Left lung (tissue), 10 donors: ENCODE results near the gene CEP57. TPM values are rescaled to one million over a fixed set of nuclear protein-coding genes. Genes with fewer than 3 reads are reported as not detected.
A peak's percentile ranks its signal among the peaks of the same experiment; 100 is the strongest.
"Not testable (repeated sequence)": the region's sequence is repeated elsewhere in the genome, so short reads cannot be mapped to it uniquely, and the experiment has no call there.

Experiments
- ATAC-seq: fragments of 200-7000 bp; cut with Tn5 transposase; one replicate; pipeline ENCODE4 v1.9.1; 2020; ENCODE audit warnings: moderate library complexity
- DNase-seq, 4 donors: peaks; one replicate each; pipeline ENCODE4 v3.0.0-alpha.2; 2013 to 2020
- H3K27ac ChIP-seq, 2 donors: fragments of 200-600 bp; sonication (generic) in 1 of 2; one replicate each; pipeline versions ENCODE4 v1.5.0 to v1.8.0; 2020 to 2021
- H3K27me3 ChIP-seq, 2 donors: fragments of 200-600 bp; sonication (generic) in 1 of 2; one replicate each; pipeline versions ENCODE4 v1.5.0 to v1.8.0; 2020 to 2021
- H3K36me3 ChIP-seq, 2 donors: fragments of 200-600 bp; sonication (generic) in 1 of 2; one replicate each; pipeline versions ENCODE4 v1.5.0 to v1.8.0; 2020 to 2021
- H3K4me1 ChIP-seq, 2 donors: fragments of 200-600 bp; one replicate each; pipeline ENCODE4 v1.8.0; 2021
- H3K4me3 ChIP-seq, 2 donors: fragments of 200-600 bp; sonication (generic) in 1 of 2; one replicate each; pipeline versions ENCODE4 v1.5.0 to v1.8.0; 2020 to 2021; ENCODE audit warnings: mild to moderate bottlenecking in 1 of 2
- H3K9me3 ChIP-seq, 2 donors: fragments of 200-600 bp; sonication (generic) in 1 of 2; one replicate each; pipeline versions ENCODE4 v1.5.0 to v1.8.0; 2020 to 2021
- CTCF ChIP-seq, 2 donors: fragments of 200-600 bp; sonication (generic) in 1 of 2; IDR thresholded peaks; one replicate each; pipeline versions ENCODE4 v1.5.0 to v1.8.0; 2021; ENCODE audit warnings: antibody characterized with exemption in 2 of 2
- intact Hi-C, 2 donors: fragments of 100-400 bp; cut with DNase I; formaldehyde crosslinking; loops; one replicate each; pipeline versions ENCODE4 v1.11.2 to v1.14.2; 2022
- polyA plus RNA-seq, 6 donors: library from polyadenylated mRNA; unstranded; fragments of 120-200 nt; gene quantifications; one replicate each; pipeline ENCODE4 v1.2.1, GENCODE V29; 2013; ENCODE audit not compliant: insufficient read length in 6 of 6
- total RNA-seq, 2 donors: library from RNA; stranded (reverse); fragmentation: NEBNext Ultra II Directional; extraction: Animal tissue kit (Norgen Biotek cat#: 25700); gene quantifications; one replicate each; pipeline ENCODE4 v1.2.1, GENCODE V29; 2021
- donor health status: DM: no; HTN: yes; CAD: no.
- donor health status: DM: no; HTN: no; CAD: no.

The CEP57 gene
- total and polyA plus RNA-seq, 8 donors, result 28.3 to 148 (median 113) TPM

GRCh38 chr11:95849087-95849825 is 59.0 kb downstream of the CEP57 start:
- Histone ChIP-seq H3K36me3 (peaks cover 0 to 18% of the 10 kb centered on the region in 2 donors), H3K27me3 (no peaks in the 10 kb centered on the region), H3K9me3 (no peaks in the 10 kb centered on the region), H3K27ac (peak overlapping the region in 1 of 2 donors; percentile 40), H3K4me1 (peaks cover 5% of the 10 kb centered on the region in 2 donors), H3K4me3 (no peak overlapping the region)
- ATAC-seq, result peak; percentile 97
- intact Hi-C loops, result no loop called here
- DNase-seq, result peak in 2 of 4 donors; percentile 34 to 66
- peak; percentile 15 to 25 for TF ChIP-seq CTCF (IDR thresholded peaks at IDR 0.05)

- no peaks in the 10 kb centered on the region for H3K9me3 ChIP-seq
- intact Hi-C loops, result no loop called here
Observed at GRCh38 chr11:95850137-95850536, 59.8 kb downstream of the CEP57 start.

GRCh38 chr11:95853138-95853537 is 62.8 kb downstream of the CEP57 start:
- no peak for DNase-seq
- Histone ChIP-seq H3K4me3 (no peak overlapping the region), H3K9me3 (no peaks in the 10 kb centered on the region), H3K27me3 (no peaks in the 10 kb centered on the region), H3K36me3 (peaks cover 0 to 8% of the 10 kb centered on the region in 2 donors), H3K4me1 (peaks cover 5% of the 10 kb centered on the region in 2 donors), H3K27ac (no peak overlapping the region)
- intact Hi-C loops, result no loop called here
- ATAC-seq, result no peak
- TF ChIP-seq CTCF (IDR thresholded peaks at IDR 0.05), result no peak

More at GRCh38 chr11:95850137-95850536, 59.8 kb downstream of the CEP57 start:
- ATAC-seq, result no peak
- no peak overlapping the region for H3K4me3 ChIP-seq
- no peak overlapping the region for H3K27ac ChIP-seq
- DNase-seq, result no peak
- H3K4me1 ChIP-seq, result peaks cover 5% of the 10 kb centered on the region in 2 donors
- no peak for TF ChIP-seq CTCF (IDR thresholded peaks at IDR 0.05)
- no peaks in the 10 kb centered on the region for H3K27me3 ChIP-seq
- peaks cover 0 to 11% of the 10 kb centered on the region in 2 donors for H3K36me3 ChIP-seq

GRCh38 chr11:95853862-95854261 is 63.6 kb downstream of the CEP57 start:
- no peak for DNase-seq
- no peaks in the 10 kb centered on the region for H3K9me3 ChIP-seq
- peaks cover 0 to 13% of the 10 kb centered on the region in 2 donors for H3K36me3 ChIP-seq
- TF ChIP-seq CTCF (IDR thresholded peaks at IDR 0.05), result no peak
- peaks cover 5% of the 10 kb centered on the region in 2 donors for H3K4me1 ChIP-seq
- intact Hi-C loops, result no loop called here
- ATAC-seq, result peak; percentile 52
- no peaks in the 10 kb centered on the region for H3K27me3 ChIP-seq
- H3K27ac ChIP-seq, result no peak overlapping the region
- no peak overlapping the region for H3K4me3 ChIP-seq

- H3K4me3 ChIP-seq, ATAC-seq, H3K27ac ChIP-seq, H3K9me3 ChIP-seq, H3K4me1 ChIP-seq, DNase-seq, intact Hi-C loops, H3K27me3 ChIP-seq: not testable (repeated sequence)
- H3K36me3 ChIP-seq, result peaks cover 0 to 16% of the 10 kb centered on the region in 2 donors
Observed at GRCh38 chr11:95854362-95854761, 64.1 kb downstream of the CEP57 start.

- H3K27me3 ChIP-seq, H3K36me3 ChIP-seq, H3K9me3 ChIP-seq, ATAC-seq, H3K4me1 ChIP-seq, H3K4me3 ChIP-seq, H3K27ac ChIP-seq, DNase-seq, intact Hi-C loops: not testable (repeated sequence)
Observed at GRCh38 chr11:95860024-95860423, 69.7 kb downstream of the CEP57 start.
